GM19324 (cell line): ENCODE data around the gene SLX4.

Experiments
- ATAC-seq: cut with Tn5 transposase; IDR thresholded peaks from one replicate; pipeline ENCODE4 v1.9.1; 2021; ENCODE audit warnings: mild to moderate bottlenecking, moderate library complexity; ENCODE audit not compliant: unreplicated experiment, low FRiP score

SLX4 gene

GRCh38 chr16:3583303-3584038, 27.9 kb downstream of the SLX4 start:
- ATAC-seq = no peak

- ATAC-seq = no peak
Observed at GRCh38 chr16:3582276-3583165, 28.9 kb downstream of the SLX4 start.

GRCh38 chr16:3581392-3581791, 30.0 kb downstream of the SLX4 start:
- no peak for ATAC-seq

GRCh38 chr16:3580686-3581085, 30.7 kb downstream of the SLX4 start:
- ATAC-seq = no peak

- no peak for ATAC-seq
Observed at GRCh38 chr16:3580251-3580651, 31.2 kb downstream of the SLX4 start.

GRCh38 chr16:3579776-3580175, 31.6 kb downstream of the SLX4 start:
- ATAC-seq = no peak

- peak; percentile 58 for ATAC-seq
Observed at GRCh38 chr16:3578610-3579551, 32.5 kb downstream of the SLX4 start.

GRCh38 chr16:3578121-3578520, 33.3 kb downstream of the SLX4 start:
- ATAC-seq = no peak

GRCh38 chr16:3577302-3577752, 34.1 kb downstream of the SLX4 start, which contains the start of gene NLRC3:
TSS of gene NLRC3 (minus strand) at chr16:3577403. CDS start at chr16:3565036, 12,367 bp downstream.
- ATAC-seq = no peak

GRCh38 chr16:3576211-3576610, 35.2 kb downstream of the SLX4 start:
- no peak for ATAC-seq

GRCh38 chr16:3575491-3575890, 35.9 kb downstream of the SLX4 start:
- no peak for ATAC-seq

GRCh38 chr16:3574195-3574594, 37.2 kb downstream of the SLX4 start:
- no peak for ATAC-seq

GRCh38 chr16:3573146-3573815, 38.1 kb downstream of the SLX4 start:
- ATAC-seq = no peak

- ATAC-seq = no peak
Observed at GRCh38 chr16:3570420-3571062, 40.9 kb downstream of the SLX4 start.

- ATAC-seq = no peak
Observed at GRCh38 chr16:3569851-3570250, 41.6 kb downstream of the SLX4 start.

- ATAC-seq = no peak
Observed at GRCh38 chr16:3566990-3567389, 44.4 kb downstream of the SLX4 start.

- no peak for ATAC-seq
Observed at GRCh38 chr16:3564889-3565141, 46.6 kb downstream of the SLX4 start.

- no peak for ATAC-seq
Observed at GRCh38 chr16:3564130-3564888, 47.1 kb downstream of the SLX4 start.

- ATAC-seq = no peak
Observed at GRCh38 chr16:3562914-3563480, 48.4 kb downstream of the SLX4 start.
